ENCODE results near the gene ZNF592.
"Not testable (repeated sequence)": the region's sequence is repeated elsewhere in the genome, so short reads cannot be mapped to it uniquely, and the experiment has no call there.

ZNF592 gene

GRCh38 chr15:84832448-84833040 is 84.2 kb downstream of the ZNF592 start:
- DNase-seq, result peak; percentile 28

DNA sequence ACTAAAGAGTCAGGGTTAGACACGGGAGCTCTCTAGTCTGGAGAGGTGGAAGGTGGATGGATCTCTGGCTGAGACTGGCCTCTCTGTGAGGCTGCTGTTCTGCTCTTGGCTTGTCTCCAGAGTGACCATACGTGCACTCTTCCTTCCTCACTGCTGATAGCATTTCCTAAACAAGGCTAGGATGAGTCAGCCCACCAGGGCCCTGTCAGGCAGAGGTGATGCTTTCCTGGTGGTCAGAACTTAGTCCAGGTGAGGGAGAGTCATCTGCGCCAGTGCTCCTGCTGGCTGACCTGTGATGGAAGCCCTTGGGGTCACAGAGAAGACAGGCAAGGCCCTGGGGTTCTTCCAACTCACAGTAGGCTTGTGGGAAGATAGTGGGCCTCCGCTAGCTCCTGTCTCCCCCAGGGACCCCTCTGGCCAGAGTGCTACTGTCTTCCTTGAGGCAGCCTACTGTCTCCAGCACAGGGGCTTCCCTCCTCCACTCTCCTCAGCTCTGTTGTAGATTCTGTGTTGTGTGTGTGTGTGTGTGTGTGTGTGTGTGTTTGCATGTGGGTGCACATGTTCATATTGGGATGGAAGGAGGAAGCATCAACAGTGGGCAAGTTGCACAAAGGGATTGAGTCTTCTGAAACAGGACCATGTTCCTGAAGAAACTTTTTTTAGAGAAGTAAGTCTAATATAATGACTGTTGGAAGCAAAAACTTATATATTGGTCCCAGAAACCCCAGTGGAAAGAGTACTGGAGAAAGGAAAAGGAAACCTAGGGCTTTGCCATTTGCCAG is 85.2 kb downstream of the ZNF592 start:
- DNase-seq, result no peak

- DNase-seq, result peak; percentile 6
These were observed 86.0 kb downstream of the ZNF592 start for GRCh38 chr15:84834229-84834955.

DNA sequence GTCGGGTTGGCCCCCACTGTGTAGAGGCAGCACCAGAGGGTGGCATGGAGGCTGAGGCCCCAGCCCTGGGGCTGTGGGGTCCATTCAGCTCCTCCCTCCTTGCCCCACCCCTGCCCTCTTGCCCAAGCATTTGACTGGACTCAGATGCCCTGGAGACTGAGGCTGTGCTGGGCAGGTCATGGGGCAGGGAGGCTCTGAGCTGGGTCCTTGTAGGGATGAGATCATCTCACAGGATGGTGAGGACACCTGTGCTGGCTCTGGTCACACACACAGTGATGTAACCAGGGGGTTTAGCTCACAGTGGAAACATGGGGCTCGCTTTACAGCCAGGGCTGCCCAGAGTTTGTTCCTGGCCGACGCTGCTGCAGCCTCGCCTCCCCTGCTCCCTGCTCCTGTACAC is 86.6 kb downstream of the ZNF592 start:
- no peak for DNase-seq

GRCh38 chr15:84835661-84836337 is 87.4 kb downstream of the ZNF592 start:
- DNase-seq, result no peak

DNA sequence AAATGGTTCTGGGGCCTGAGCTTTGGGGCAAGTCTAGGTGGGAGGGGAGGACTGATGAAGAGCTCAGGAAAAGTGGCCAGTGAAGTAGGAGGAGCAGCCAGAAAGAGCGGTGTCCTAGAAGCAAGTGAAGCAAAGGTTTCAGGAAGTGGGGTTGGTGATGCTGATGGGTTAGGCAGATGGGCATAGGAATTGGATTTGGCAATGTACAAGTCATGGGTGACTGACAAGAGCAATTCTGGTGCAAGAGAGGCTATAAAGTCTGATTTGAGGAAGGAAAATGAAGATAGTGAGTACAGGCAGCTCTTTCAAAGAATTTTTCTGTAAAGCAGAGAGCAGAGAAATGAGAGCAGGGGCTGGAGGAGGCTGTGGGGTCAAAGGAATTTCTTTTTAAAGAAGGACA is 88.5 kb downstream of the ZNF592 start:
- DNase-seq, result no peak

- no peak for DNase-seq
These were observed 91.3 kb downstream of the ZNF592 start for GRCh38 chr15:84839714-84840113.

GRCh38 chr15:84840255-84840654 is 91.9 kb downstream of the ZNF592 start:
- no peak for DNase-seq

- no peak for DNase-seq
These were observed 92.5 kb downstream of the ZNF592 start for GRCh38 chr15:84840741-84841429.

GRCh38 chr15:84842781-84843180 is 94.4 kb downstream of the ZNF592 start:
- DNase-seq, result no peak

- DNase-seq, result no peak
These were observed 96.6 kb downstream of the ZNF592 start for GRCh38 chr15:84844964-84845363.

GRCh38 chr15:84845631-84846030 is 97.2 kb downstream of the ZNF592 start:
- not testable (repeated sequence) for DNase-seq

GRCh38 chr15:84846269-84846668 is 97.9 kb downstream of the ZNF592 start:
- no peak for DNase-seq

- no peak for DNase-seq
These were observed 99.0 kb downstream of the ZNF592 start for GRCh38 chr15:84847382-84847781.

GRCh38 chr15:84852212-84852611 is 103.8 kb downstream of the ZNF592 start:
- no peak for DNase-seq

DNA sequence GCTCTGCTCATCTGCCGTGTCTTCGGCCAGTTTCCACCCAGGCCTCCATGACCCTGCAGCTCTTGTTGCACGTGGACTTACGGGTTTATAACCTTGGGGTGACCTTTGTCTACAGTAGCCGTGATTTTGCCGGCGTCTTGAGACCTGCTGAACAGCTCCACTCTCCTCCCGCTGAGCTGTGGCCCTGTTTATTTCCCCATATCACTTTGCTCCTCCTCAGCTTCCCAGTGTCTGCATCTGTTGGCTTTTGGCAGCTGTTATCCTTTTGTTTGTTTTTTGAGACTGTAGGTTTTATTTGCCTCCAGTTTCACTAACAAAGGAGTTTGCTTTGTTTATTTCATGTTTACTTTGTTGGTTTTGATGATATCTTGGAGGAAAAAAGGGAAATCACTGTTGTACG is 106.7 kb downstream of the ZNF592 start:
- DNase-seq, result no peak

- DNase-seq, result no peak
These were observed 107.4 kb downstream of the ZNF592 start for GRCh38 chr15:84855765-84856164.
